Neural progenitor cell (in vitro differentiated cells): Measurements from ENCODE around the gene ABHD2.

Experiments
- CTCF ChIP-seq: fragments of 200-600 bp; sonication (generic); IDR thresholded peaks from 2 replicates; pipeline ENCODE4 v1.5.1; 2017; ENCODE audit warnings: antibody characterized with exemption, mild to moderate bottlenecking
- EZH2 ChIP-seq: fragments of 200-600 bp; sonication (generic); IDR thresholded peaks from 2 replicates; pipeline ENCODE4 v1.6.1; 2017; ENCODE audit warnings: antibody characterized with exemption, mild to moderate bottlenecking, moderate library complexity
- EZH2phosphoT487 ChIP-seq: fragments of 200-600 bp; sonication (generic); IDR thresholded peaks from 2 replicates; pipeline ENCODE4 v1.6.1; 2017; ENCODE audit warnings: antibody characterized with exemption

- TF ChIP-seq CTCF (no peak), EZH2 (no peak), EZH2phosphoT487 (no peak)
Observed at GRCh38 chr15:89068325-89068784, 19.9 kb upstream of the ABHD2 start.
